Measurements from ENCODE around the gene FUT8.

Gene FUT8

DNA sequence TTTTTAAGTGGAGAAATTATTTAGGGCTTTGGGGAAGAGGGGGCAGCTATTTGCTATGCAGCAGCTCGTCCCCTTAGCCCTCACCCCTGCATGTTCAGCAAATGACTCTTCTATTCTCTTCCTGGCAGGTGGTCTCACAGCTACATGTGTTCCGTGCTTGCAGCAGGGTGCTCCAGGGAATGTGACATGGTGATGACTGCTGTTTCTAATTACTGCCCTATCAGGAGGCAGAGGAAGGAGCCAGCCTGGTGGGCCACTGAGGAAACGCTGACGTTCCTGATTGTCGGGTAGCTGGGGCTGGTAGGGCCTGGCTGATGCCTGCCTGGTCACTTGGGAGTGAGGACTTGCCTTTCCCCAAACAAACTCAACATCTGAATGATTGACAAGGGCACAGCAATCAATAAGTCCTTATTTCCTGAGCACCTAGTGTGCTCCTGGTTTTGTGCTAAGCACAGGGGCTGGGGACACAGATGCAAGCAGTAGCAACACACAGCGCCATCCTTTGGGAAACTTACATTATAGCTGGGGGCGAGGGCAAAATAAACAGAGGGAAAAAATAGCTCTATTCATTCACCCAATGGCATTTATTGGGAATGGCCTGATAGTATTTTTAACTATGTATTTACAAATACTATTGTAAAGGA is 377.8 kb downstream of the FUT8 start:
- no peak overlapping the region for H3K4me3 ChIP-seq (ENCODE audit: low read length in 2 of 2)
- no peaks in the 10 kb centered on the region for H3K9me3 ChIP-seq (ENCODE audit: control insufficient read depth in 2 of 2, low read length in 2 of 2)
- H3K27me3 ChIP-seq (ENCODE audit: control insufficient read depth in 2 of 2, insufficient read depth in 2 of 2, low read length in 2 of 2): peaks cover 0 to 2% of the 10 kb centered on the region in 2 donors
- H3K36me3 ChIP-seq (ENCODE audit: control insufficient read depth in 2 of 2, insufficient read depth in 2 of 2, low read length in 2 of 2): no peaks in the 10 kb centered on the region
- H3K4me1 ChIP-seq (ENCODE audit: control insufficient read depth in 2 of 2, insufficient read depth in 2 of 2, low read length in 2 of 2): no peaks in the 10 kb centered on the region
- no peak overlapping the region for H3K27ac ChIP-seq (ENCODE audit: low read depth in 2 of 2, low read length in 2 of 2)
- H3K9ac ChIP-seq (ENCODE audit: low read depth in 1 of 2, low read length in 2 of 2): no peak overlapping the region

DNA sequence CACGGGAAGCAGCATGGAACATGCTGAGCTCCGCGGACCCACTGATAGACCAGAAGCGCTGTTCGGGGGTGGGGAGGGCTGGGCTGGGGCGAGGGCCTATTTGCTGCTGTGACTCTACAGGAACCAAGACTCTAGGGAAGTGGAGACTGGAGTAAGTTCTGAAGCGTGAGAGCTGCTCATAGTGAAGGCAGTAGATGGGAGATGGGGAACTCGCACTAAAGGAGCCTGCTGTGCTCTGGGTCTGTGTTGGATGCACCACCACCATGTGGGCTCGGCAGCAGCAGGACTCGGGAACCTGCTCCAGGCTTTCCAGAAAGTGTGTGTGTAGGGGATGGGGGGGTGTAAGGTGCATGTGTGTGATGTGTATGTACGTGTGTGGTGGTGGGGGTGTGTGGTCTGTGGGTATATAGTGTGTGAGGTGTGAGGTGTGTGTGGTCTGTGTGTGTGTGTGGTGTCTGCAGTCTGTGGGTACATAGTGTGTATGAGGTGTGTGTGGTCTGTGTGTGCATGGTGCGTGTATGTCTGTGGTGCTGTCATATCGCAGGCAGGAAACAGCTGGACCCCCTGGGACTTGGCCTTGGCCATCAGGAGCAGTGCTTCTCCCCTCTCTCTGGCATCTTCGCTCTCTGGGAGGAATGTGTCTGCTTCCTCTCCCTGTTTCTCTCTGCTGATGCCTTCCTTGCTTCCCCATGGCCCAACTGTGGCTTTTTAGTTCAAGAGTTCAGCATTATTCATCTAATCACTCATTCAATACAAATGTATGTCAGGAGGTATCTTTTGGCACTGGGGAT is 378.9 kb downstream of the FUT8 start:
- H3K4me3 ChIP-seq (ENCODE audit: low read length in 2 of 2): no peak overlapping the region
- H3K27ac ChIP-seq (ENCODE audit: low read depth in 2 of 2, low read length in 2 of 2): no peak overlapping the region

DNA sequence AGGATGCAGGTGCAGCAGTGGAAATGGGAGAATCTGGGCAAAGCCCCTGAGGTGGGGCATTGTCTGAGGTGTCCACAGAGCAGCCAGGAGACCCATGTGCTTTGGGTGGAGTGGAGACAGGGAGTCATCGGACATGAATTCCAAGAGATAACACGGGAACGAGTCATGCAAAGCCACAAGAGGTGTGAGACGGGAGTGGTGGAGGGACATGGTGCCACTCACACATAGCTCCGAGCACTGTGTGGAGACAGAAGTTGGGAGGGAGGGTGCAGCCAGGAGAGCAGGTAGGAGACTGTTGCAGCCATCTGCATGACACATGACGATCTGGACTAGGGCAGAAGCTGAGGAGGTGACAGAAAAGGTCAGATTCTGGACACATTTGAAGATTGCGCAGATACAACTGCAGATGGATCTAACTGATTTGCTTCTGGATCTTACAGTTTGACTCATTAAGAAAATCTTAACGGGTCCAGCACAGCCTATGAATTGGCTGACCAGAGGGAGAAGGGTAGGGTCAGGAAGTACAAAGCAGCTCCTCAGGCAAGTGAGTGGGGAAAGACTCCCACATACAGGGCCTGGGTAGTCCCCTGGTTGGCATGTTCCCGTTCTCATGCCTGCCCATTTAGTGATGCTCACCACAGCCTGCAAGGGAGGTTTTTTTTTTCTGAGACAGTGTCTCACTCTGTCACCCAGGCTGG is 379.8 kb downstream of the FUT8 start:
- H3K4me1 ChIP-seq (ENCODE audit: control insufficient read depth in 2 of 2, insufficient read depth in 2 of 2, low read length in 2 of 2): no peaks in the 10 kb centered on the region
- no peaks in the 10 kb centered on the region for H3K36me3 ChIP-seq (ENCODE audit: control insufficient read depth in 2 of 2, insufficient read depth in 2 of 2, low read length in 2 of 2)
- no peak overlapping the region for H3K9ac ChIP-seq (ENCODE audit: low read depth in 1 of 2, low read length in 2 of 2)
- H3K27ac ChIP-seq (ENCODE audit: low read depth in 2 of 2, low read length in 2 of 2): no peak overlapping the region
- peaks cover 0 to 2% of the 10 kb centered on the region in 2 donors for H3K27me3 ChIP-seq (ENCODE audit: control insufficient read depth in 2 of 2, insufficient read depth in 2 of 2, low read length in 2 of 2)
- H3K4me3 ChIP-seq (ENCODE audit: low read length in 2 of 2): no peak overlapping the region
- no peaks in the 10 kb centered on the region for H3K9me3 ChIP-seq (ENCODE audit: control insufficient read depth in 2 of 2, low read length in 2 of 2)

More for the DNA sequence above, 378.9 kb downstream of the FUT8 start:
- H3K27me3 ChIP-seq (ENCODE audit: control insufficient read depth in 2 of 2, insufficient read depth in 2 of 2, low read length in 2 of 2): peaks cover 0 to 2% of the 10 kb centered on the region in 2 donors
- H3K4me1 ChIP-seq (ENCODE audit: control insufficient read depth in 2 of 2, insufficient read depth in 2 of 2, low read length in 2 of 2): no peaks in the 10 kb centered on the region
- H3K9me3 ChIP-seq (ENCODE audit: control insufficient read depth in 2 of 2, low read length in 2 of 2): no peaks in the 10 kb centered on the region
- H3K36me3 ChIP-seq (ENCODE audit: control insufficient read depth in 2 of 2, insufficient read depth in 2 of 2, low read length in 2 of 2): no peaks in the 10 kb centered on the region
- H3K9ac ChIP-seq (ENCODE audit: low read depth in 1 of 2, low read length in 2 of 2): no peak overlapping the region
